ENCODE measurements around the gene TMEM170A.
"Not testable (repeated sequence)": the region's sequence is repeated elsewhere in the genome, so short reads cannot be mapped to it uniquely, and the experiment has no call there.

The TMEM170A gene

DNA sequence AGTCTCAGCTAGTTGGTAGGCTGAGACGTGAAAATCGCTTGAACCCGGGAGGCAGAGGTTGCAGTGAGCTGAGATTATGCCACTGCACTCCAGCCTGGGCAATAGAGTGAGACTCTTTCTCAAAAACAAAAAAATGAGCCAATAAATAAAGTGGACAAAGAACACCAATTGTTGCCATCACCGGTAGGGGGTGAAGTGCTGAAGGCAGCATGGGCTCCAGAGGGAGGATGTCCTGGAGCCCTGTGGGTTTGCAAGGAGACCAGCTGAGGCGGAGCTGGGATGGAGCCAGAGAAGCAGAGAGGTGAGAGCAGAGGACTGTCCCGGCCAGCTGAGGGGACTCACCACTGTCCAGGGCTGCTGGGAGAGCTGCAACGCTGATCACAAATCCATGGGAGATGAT lies 17.0 kb upstream of the TMEM170A start:
- DNase-seq (ENCODE audit: low read depth, low spot score), result no peak

- DNase-seq (ENCODE audit: low read depth, low spot score), result no peak
These were observed 15.0 kb upstream of the TMEM170A start for GRCh38 chr16:75479421-75479990.

- no peak for DNase-seq (ENCODE audit: low read depth, low spot score)
These were observed 14.2 kb upstream of the TMEM170A start for GRCh38 chr16:75478480-75479345.

GRCh38 chr16:75477680-75478473 lies 13.4 kb upstream of the TMEM170A start:
- no peak for DNase-seq (ENCODE audit: low read depth, low spot score)

- no peak for DNase-seq (ENCODE audit: low read depth, low spot score)
These were observed 12.3 kb upstream of the TMEM170A start for GRCh38 chr16:75476817-75477216.

DNA sequence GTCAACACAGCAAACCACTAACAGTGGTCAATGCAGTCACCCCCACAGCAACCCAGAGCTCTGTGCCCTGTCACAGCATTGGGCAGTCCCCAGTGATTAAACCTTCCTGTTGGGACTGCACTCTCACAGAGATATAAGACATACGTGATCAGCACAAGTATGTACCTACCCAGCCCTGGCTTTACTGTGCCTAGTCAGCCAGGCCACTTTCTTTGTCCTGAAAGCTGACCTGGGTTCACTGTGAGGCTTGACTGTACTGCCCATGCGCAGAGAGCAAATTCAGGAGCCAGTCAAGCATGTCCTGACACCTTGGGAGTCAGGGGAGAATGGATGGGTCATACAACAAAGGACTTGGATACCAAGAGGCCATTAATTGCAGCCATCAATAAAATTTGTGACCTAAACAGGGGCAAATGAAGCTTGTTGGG lies 10.9 kb upstream of the TMEM170A start:
- no peak for DNase-seq (ENCODE audit: low read depth, low spot score)

GRCh38 chr16:75472908-75473877 lies 8.7 kb upstream of the TMEM170A start:
- DNase-seq (ENCODE audit: low read depth, low spot score), result no peak

DNA sequence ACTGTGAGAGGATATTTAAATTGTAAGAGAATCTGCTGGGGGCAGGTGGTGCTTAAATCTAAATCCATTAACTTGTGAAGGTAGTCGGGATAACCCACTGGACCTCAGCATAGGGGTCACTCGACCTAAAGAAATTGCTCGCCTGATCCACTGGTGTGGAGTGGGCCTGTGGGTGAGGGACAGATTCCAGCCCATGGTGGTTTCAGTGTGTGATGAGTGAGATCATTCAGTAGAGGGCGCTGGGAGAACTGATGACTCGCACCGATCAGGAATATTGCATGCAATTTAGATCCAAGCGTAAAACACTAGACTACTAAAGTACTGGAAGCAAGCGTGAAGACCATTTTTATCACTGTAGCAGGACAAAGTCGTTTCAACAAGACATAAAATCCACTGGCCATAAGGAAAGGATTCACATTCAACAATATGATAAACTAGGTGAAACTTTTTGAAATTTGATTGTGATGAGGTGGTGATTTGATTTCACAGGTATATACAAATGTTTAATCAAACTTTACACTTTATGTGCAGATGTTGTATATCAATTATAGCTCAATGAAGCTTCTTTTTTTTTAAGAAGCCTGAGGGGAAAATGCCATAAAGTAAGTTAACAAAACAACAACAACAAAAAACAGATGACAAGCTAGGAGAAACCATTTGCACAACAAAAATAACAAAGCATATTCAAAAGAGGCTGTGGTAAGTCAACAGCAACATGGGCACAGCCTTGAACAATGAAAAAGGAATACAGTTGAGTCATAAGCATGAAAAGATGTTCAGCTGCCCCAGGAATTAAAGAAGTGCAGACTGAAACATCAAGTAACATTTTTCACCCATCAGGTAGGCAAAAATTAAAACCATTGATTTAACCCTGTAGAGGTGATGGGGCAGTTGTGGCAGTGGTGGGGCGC lies 7.5 kb upstream of the TMEM170A start:
- DNase-seq (ENCODE audit: low read depth, low spot score), result no peak

- no peak for DNase-seq (ENCODE audit: low read depth, low spot score)
These were observed 2.3 kb upstream of the TMEM170A start for GRCh38 chr16:75466760-75467159.

- not testable (repeated sequence) for DNase-seq (ENCODE audit: low read depth, low spot score)
These were observed 934 bp downstream of the TMEM170A start for GRCh38 chr16:75463389-75464121.

DNA sequence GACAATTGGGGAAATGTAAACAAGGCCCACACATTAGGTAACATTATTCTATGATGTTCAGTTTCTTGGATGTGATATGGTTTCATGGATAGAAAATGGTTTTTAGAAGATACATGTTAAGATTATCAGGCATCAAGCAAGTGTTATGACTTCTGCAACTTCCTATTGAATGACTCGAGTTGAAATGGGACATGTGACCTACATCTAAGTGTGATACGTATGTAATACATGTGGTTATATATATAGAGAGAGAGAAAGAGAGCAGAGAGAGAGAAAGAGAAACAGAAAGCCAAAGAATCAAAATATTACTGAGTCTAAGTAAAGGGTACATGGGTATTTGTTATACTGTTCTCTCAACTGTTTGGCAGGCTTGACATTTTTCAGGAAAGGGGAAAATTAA lies 1.7 kb downstream of the TMEM170A start:
- DNase-seq (ENCODE audit: low read depth, low spot score), result no peak

GRCh38 chr16:75461575-75461974 lies 2.9 kb downstream of the TMEM170A start:
- no peak for DNase-seq (ENCODE audit: low read depth, low spot score)

DNA sequence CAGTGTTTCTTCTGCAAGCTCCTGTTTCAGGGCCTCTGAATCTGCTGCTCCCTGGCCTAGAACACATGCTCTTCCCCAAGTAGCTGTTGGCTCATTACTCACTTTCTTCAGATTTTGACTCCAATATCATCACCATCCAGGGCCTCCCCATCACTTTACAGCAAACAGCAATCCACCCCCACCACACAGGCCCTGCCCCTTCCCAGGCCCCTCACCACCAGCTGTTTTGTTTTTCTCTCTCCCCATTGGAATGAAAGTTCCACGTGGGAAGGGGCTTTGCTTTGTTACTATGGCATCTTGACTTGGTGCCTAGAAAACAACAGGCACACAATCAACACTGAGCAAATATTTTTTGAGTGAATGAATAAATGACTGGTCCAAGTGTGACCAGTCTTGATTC lies 4.0 kb downstream of the TMEM170A start:
- DNase-seq (ENCODE audit: low read depth, low spot score), result no peak

DNA sequence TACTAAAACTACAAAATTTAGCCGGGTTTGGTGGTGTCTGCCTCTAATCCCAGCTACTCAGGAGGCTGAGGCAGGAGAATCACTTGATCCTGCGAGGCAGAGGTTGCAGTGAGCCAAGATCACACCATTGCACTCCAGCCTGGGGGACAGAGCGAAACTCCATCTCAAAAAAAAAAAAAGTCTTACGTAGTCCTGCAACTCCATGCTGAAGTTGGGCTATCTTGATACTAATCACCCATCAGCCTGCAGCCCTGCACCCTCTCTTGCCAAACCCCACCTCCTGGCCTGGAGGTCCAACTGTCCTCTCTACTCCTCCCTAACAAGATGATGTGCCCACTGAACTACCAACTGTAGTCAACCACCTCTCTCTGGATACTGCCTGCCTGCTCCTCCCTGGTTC lies 4.8 kb downstream of the TMEM170A start:
- no peak for DNase-seq (ENCODE audit: low read depth, low spot score)

DNA sequence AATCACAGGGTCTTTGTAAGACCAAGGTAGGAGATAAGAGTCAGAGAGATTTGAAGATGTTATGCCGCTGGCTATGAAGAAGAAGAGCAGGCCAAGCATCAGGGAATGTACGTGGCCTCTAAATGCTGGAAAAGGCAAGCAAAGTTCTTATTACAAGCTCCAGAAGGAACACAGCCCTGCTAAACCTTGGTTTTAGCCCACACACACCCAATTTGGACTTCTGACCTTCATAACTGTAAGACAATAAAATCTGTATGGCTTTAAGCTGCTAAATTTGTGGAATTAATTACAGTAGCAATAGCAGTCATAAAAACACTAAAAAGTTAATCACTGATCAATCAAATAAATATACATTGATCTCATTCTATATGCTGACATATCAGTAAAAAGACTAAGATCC lies 6.0 kb downstream of the TMEM170A start:
- DNase-seq (ENCODE audit: low read depth, low spot score), result no peak

DNA sequence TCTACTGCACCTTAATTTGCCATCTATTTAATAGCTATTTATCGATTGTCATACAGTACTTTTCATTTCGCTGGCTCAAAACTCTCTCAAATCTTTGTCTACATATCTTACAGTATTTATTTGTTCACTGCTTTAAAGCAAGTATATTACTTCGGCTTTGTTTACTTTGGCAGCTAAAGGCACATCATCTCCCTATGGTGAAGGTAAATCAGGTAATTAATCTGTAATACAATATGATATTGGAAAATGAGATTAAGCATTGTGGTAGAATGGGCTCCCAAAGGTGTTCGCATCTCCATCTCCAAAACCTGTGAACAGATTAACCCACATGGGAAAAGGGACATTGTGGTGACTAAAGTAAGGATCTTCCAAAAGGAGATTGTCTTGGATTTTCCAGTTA lies 6.5 kb downstream of the TMEM170A start:
- DNase-seq (ENCODE audit: low read depth, low spot score), result no peak

- no peak for DNase-seq (ENCODE audit: low read depth, low spot score)
These were observed 6.9 kb downstream of the TMEM170A start for GRCh38 chr16:75457485-75458021.

DNA sequence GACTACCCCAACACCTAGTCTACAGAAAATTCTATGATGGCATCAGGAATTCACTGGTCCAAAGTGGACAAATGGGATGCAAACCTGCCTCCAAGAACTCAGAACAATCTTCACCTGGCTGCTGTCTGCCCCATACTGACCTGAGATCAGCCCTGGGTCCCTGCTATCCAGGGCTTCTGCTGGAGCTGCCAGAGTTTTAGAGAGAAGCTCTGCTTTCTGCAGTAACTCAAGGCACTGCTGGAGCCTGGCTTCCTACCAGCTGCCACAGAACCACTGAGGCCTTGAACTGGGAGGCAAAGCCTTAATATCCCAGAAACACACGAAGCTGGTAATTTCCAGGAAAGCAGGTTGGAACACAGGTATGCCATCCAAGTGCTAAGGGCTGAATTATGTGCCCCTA lies 7.5 kb downstream of the TMEM170A start:
- DNase-seq (ENCODE audit: low read depth, low spot score), result no peak

- DNase-seq (ENCODE audit: low read depth, low spot score), result not testable (repeated sequence)
These were observed 8.0 kb downstream of the TMEM170A start for GRCh38 chr16:75456486-75456885.

Measured in activated naive CD8-positive, alpha-beta T cell treated with anti-CD3 and anti-CD28 coated beads, Interleukin-2, amount 50 U/mL, for 16 hours (primary cell).